Activated CD4-positive, alpha-beta T cell treated with anti-CD3 and anti-CD28 coated beads, Interleukin-2, amount 50 U/mL, for 24 hours (primary cell): ENCODE results near the gene TECPR1.

Experiments
- DNase-seq, 2 donors: peaks; one replicate each; pipeline ENCODE4 v3.0.0-alpha.2; 2020; ENCODE audit warnings: low read depth in 1 of 2, low spot score in 1 of 2

TECPR1 gene

GRCh38 chr7:98252425-98253054 is 508 bp upstream of the TECPR1 start:
- DNase-seq = no peak

- DNase-seq = peak in 1 of 2 donors; percentile 17
These were observed 816 bp downstream of the TECPR1 start for GRCh38 chr7:98251231-98251600.

GRCh38 chr7:98250789-98251188 is 1.2 kb downstream of the TECPR1 start:
- peak in 1 of 2 donors; percentile 24 for DNase-seq

GRCh38 chr7:98249106-98249505 is 2.9 kb downstream of the TECPR1 start:
- no peak for DNase-seq

GRCh38 chr7:98248156-98248555 is 3.9 kb downstream of the TECPR1 start:
- DNase-seq = no peak

GRCh38 chr7:98244871-98245270 is 7.2 kb downstream of the TECPR1 start:
- no peak for DNase-seq

GRCh38 chr7:98242934-98243333 is 9.1 kb downstream of the TECPR1 start:
- no peak for DNase-seq

GRCh38 chr7:98242342-98242741 is 9.7 kb downstream of the TECPR1 start:
- no peak for DNase-seq

GRCh38 chr7:98241674-98242241 is 10.3 kb downstream of the TECPR1 start:
- DNase-seq = no peak

- DNase-seq = no peak
These were observed 10.9 kb downstream of the TECPR1 start for GRCh38 chr7:98240961-98241673.

GRCh38 chr7:98238976-98239375 is 13.1 kb downstream of the TECPR1 start:
- no peak for DNase-seq

- no peak for DNase-seq
These were observed 14.0 kb downstream of the TECPR1 start for GRCh38 chr7:98238076-98238475.

- no peak for DNase-seq
These were observed 15.5 kb downstream of the TECPR1 start for GRCh38 chr7:98236355-98237185.

GRCh38 chr7:98235901-98236300 is 16.1 kb downstream of the TECPR1 start:
- DNase-seq = no peak

- no peak for DNase-seq
These were observed 17.4 kb downstream of the TECPR1 start for GRCh38 chr7:98234429-98235147.

GRCh38 chr7:98233219-98234070 is 18.6 kb downstream of the TECPR1 start:
- no peak for DNase-seq

GRCh38 chr7:98232799-98233198 is 19.2 kb downstream of the TECPR1 start:
- no peak for DNase-seq

GRCh38 chr7:98232263-98232585 is 19.8 kb downstream of the TECPR1 start:
- no peak for DNase-seq

- no peak for DNase-seq
These were observed 20.4 kb downstream of the TECPR1 start for GRCh38 chr7:98231493-98232262.
